ENCODE results near the gene THOC1.
A peak's percentile ranks its signal among the peaks of the same experiment; 100 is the strongest.
"Not testable (repeated sequence)": the region's sequence is repeated elsewhere in the genome, so short reads cannot be mapped to it uniquely, and the experiment has no call there.

THOC1 gene

DNA sequence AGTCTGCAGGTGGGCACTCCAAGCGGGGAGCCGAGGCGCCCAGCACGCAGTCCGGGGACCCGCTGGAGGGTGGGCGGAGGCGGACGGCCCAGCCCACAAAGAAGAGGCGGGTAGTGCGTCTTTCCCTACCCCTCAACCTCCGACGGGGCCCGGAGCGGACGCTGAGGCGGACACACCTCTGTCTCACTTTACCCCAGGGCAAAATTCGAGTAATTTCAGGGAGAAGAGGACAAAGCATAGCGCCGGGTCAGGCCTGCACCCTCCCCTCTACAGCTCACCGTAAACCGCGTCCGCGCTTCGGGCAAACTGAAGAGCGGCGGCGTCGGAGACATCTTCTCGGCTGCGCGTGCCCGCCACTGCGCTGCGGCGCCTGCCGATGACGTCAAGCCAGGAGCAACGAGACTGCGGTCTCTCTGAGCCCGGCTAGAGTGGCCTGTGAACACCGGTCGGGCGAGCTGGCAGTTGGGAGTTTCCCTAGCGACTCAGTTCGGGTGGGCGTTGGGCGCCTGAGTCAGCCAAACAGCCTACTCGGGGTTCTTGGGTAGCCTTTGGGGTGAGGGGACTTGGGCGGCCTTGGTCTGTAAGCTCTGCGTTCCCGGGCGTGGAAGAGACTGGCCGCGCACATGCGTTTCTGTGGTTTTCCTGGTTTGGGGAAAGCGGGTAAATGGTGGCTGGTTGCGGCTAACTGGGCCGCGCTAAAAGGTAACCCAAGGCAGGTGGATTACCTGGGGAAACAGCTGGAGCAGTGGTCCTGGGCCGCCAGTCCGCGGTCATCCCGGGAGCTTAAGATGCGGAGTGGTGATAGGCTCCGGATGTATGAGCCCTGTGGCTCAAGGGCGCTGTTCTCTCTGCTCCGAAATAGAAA is at the start of gene THOC1:
Gene THOC1 (minus strand): TSS at position 360 of the 865 bp plus-strand sequence. CDS start 28 bp downstream, at position 332.
- peak within 1 kb of the TSS; percentile 98 for H3K4me3 ChIP-seq (ENCODE audit: low read depth, low read length)
- TF ChIP-seq, protein P1, sequence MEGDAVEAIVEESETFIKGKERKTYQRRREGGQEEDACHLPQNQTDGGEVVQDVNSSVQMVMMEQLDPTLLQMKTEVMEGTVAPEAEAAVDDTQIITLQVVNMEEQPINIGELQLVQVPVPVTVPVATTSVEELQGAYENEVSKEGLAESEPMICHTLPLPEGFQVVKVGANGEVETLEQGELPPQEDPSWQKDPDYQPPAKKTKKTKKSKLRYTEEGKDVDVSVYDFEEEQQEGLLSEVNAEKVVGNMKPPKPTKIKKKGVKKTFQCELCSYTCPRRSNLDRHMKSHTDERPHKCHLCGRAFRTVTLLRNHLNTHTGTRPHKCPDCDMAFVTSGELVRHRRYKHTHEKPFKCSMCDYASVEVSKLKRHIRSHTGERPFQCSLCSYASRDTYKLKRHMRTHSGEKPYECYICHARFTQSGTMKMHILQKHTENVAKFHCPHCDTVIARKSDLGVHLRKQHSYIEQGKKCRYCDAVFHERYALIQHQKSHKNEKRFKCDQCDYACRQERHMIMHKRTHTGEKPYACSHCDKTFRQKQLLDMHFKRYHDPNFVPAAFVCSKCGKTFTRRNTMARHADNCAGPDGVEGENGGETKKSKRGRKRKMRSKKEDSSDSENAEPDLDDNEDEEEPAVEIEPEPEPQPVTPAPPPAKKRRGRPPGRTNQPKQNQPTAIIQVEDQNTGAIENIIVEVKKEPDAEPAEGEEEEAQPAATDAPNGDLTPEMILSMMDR (IDR thresholded peaks at IDR 0.05; ENCODE audit: insufficient read depth, low read depth, low read length, missing control alignments): no peak
- DNase-seq (ENCODE audit: low read depth): peak; percentile 95

GRCh38 chr18:317618-318017 is 49.8 kb upstream of the THOC1 start:
- DNase-seq (ENCODE audit: low read depth): no peak
- H3K4me3 ChIP-seq (ENCODE audit: low read depth, low read length): no peak overlapping the region
- TF ChIP-seq, protein P1 (IDR thresholded peaks at IDR 0.05; ENCODE audit: insufficient read depth, low read depth, low read length, missing control alignments): no peak

- TF ChIP-seq, protein P1 (IDR thresholded peaks at IDR 0.05; ENCODE audit: insufficient read depth, low read depth, low read length, missing control alignments): no peak
- H3K4me3 ChIP-seq (ENCODE audit: low read depth, low read length): no peak overlapping the region
- no peak for DNase-seq (ENCODE audit: low read depth)
Observed at GRCh38 chr18:316393-316792, 48.5 kb upstream of the THOC1 start.

- H3K4me3 ChIP-seq (ENCODE audit: low read depth, low read length): no peak overlapping the region
- TF ChIP-seq, protein P1 (IDR thresholded peaks at IDR 0.05; ENCODE audit: insufficient read depth, low read depth, low read length, missing control alignments): no peak
- no peak for DNase-seq (ENCODE audit: low read depth)
Observed at GRCh38 chr18:313931-314330, 46.1 kb upstream of the THOC1 start.

DNA sequence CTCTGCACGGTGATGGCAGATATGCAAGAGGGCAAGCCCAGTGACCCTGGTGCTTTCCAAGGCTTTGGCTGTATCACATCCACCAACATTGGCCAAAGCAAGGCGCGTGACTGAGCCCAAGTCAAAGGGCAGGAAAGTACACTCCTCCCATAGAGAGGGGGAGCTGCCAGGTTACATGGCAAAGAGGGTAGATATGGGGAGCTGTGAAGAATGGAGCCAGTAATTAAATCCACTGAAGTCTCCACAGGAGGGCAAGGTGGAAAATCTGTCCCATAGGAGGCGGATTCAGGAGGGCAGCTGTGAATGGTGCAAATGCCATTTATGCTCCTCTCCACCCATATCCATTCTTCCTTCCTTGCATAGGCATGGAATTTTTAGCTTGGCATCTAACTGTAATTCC is 44.6 kb upstream of the THOC1 start:
- TF ChIP-seq, protein P1 (IDR thresholded peaks at IDR 0.05; ENCODE audit: insufficient read depth, low read depth, low read length, missing control alignments): no peak
- DNase-seq (ENCODE audit: low read depth): no peak

GRCh38 chr18:310042-310441 is 42.2 kb upstream of the THOC1 start:
- TF ChIP-seq, protein P1 (IDR thresholded peaks at IDR 0.05; ENCODE audit: insufficient read depth, low read depth, low read length, missing control alignments): no peak
- H3K4me3 ChIP-seq (ENCODE audit: low read depth, low read length): no peak overlapping the region
- DNase-seq (ENCODE audit: low read depth): no peak

More for the DNA sequence above, 44.6 kb upstream of the THOC1 start:
- no peak overlapping the region for H3K4me3 ChIP-seq (ENCODE audit: low read depth, low read length)

DNA sequence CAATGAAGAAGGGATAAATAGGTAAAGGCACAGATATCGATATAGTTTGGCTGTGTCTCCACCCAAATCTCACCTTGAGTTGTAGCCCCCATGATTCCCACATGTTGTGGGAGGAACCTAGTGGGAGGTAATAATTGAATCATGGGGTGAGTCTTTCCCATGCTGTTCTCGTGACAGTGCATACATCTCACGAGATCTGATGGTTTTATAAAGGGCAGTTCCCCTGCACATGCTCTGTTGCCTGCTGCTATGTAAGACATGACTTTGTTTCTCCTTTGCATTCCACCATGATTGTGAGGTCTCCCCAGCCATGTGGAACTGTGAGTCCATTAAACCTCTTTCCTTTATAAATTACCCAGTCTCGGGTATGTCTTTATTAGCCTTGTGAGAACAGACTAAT is 40.2 kb upstream of the THOC1 start:
- not testable (repeated sequence) for DNase-seq (ENCODE audit: low read depth); H3K4me3 ChIP-seq (ENCODE audit: low read depth, low read length)

All from GM12865 (cell line).